Measurements from ENCODE around the gene AGBL4. TPM values are rescaled to one million over a fixed set of nuclear protein-coding genes. Genes with fewer than 3 reads are reported as not detected.

Gene AGBL4
- total and polyA plus RNA-seq, 2 of the 13 experiments (the other 11 are each of a cell fraction or from before 2014, with no cell fraction given): not detected

GRCh38 chr1:49104575-49104974 is 919.2 kb downstream of the AGBL4 start:
- no peak overlapping the region for H3K27ac ChIP-seq (ENCODE audit: extremely low read length, insufficient read depth, low read length)
- ATAC-seq: no peak
- 0% methylated on average over 3 of the region's 3 CpGs for WGBS (ENCODE audit: low lambda C conversion rate)
- intact Hi-C loops (cut with micrococcal nuclease; ENCODE audit: unreplicated experiment) (no loop called here), in situ Hi-C loops (cut with HindIII; ENCODE audit: extremely low pct_ligation_motif_present, low pct_unique_long_range_greater_than_20kb) (no loop called here)
- H3K79me2 ChIP-seq (ENCODE audit: insufficient read depth, low read length): no peaks in the 10 kb centered on the region
- H3K4me1 ChIP-seq (ENCODE audit: insufficient read depth, low read length): no peaks in the 10 kb centered on the region
- H3K27me3 ChIP-seq (ENCODE audit: control insufficient read depth in 1 of 2, insufficient read depth in 2 of 2, low read length in 2 of 2): no peaks in the 10 kb centered on the region; a peak in 1 of 5 replicates
- peaks cover 92% of the 10 kb centered on the region for H3K9me3 ChIP-seq (ENCODE audit: low read length)
- POLR2A ChIA-PET: no interaction called here
- BruUV-seq (replicated peaks): no TSS peak
- no peak overlapping the region for H3K4me2 ChIP-seq (ENCODE audit: low read depth, low read length)
- H2AFZ ChIP-seq (ENCODE audit: low read length): no peak overlapping the region
- no peaks in the 10 kb centered on the region for H3K36me3 ChIP-seq (replicated peaks in 1 of 2; ENCODE audit: control insufficient read depth in 1 of 2, insufficient read depth in 2 of 2, low read length in 2 of 2)
- CTCF ChIA-PET (ENCODE audit: low intra/inter-chr PET ratio, low total read pairs): no interaction called here
- no peaks in the 10 kb centered on the region for H4K20me1 ChIP-seq (ENCODE audit: insufficient read depth, low read length)
- H3K9ac ChIP-seq (ENCODE audit: insufficient read depth, low read depth, low read length): no peak overlapping the region
- FAIRE-seq: no peak
- no peak for DNase-seq (ENCODE audit: low spot score)
- no peak overlapping the region for H3K4me3 ChIP-seq (replicated peaks in 1 of 3; ENCODE audit: insufficient read depth in 1 of 3, low read depth in 2 of 3, low read length in 3 of 3)
- TF ChIP-seq SP2 (CRISPR knock-in tag; IDR thresholded peaks at IDR 0.05) (no peak), ZFP1 (CRISPR knock-in tag; IDR thresholded peaks at IDR 0.05) (no peak), ZNF10 (CRISPR knock-in tag; IDR thresholded peaks at IDR 0.05; ENCODE audit: borderline replicate concordance, low read depth) (no peak), AHDC1 (CRISPR knock-in tag; IDR thresholded peaks at IDR 0.05; ENCODE audit: borderline replicate concordance) (no peak), USF2 (IDR thresholded peaks at IDR 0.05; ENCODE audit: low read depth, low read length) (no peak), USF2 (CRISPR knock-in tag; IDR thresholded peaks at IDR 0.05; ENCODE audit: borderline replicate concordance) (no peak), MXI1 (IDR thresholded peaks at IDR 0.05; ENCODE audit: borderline replicate concordance, low read depth, low read length) (no peak), ONECUT2 (CRISPR knock-in tag; IDR thresholded peaks at IDR 0.05) (no peak), TARDBP (CRISPR knock-in tag; IDR thresholded peaks at IDR 0.05) (no peak), ZNF609 (CRISPR knock-in tag; IDR thresholded peaks at IDR 0.05; ENCODE audit: borderline replicate concordance) (no peak), ZNF18 (CRISPR knock-in tag; IDR thresholded peaks at IDR 0.05; ENCODE audit: insufficient replicate concordance) (no peak)
